NCI-H82 (cell line): ENCODE measurements around the gene ZNF121.
"Not testable (repeated sequence)": the region's sequence is repeated elsewhere in the genome, so short reads cannot be mapped to it uniquely, and the experiment has no call there.

ENCODE experiments used
- DNase-seq: peaks from one replicate; lab custom pipeline; 2025; lab: John Stamatoyannopoulos, UW

ZNF121 gene

DNA sequence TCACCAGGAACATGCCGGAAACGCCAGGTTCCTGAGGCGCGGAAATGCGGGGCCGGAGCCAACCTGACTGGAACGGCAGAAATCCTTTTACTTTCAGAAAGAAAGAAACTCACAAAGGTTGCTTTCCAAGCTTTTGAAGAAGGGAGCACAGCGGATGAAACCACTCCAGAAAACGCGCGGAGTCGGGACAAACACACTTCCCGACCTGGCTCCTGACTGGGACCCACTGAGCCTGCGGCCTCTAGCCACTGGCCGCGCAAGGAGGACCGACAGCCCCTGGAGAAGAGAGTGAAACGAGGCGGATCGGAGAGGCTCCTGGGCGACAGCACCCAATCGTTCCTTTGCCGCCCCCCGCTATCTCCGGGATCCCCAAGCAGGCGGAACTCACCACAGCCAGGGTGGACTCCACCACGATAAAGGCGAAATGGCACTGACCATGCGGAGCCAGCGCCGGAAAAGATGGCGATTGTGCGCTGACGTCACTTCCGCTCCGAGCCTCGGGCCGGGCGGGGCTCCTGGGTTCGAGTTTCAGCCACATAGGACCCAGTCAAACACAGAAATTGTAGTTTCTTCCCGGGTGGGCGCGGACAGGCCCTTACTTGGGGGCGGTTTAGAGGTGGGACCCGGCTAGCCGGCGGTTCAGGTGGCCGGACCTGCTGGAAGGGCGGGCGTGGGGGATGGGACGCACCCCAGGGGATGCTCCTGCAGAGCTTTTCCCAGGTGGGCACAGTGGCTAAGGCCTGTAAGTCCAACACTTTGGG is at the start of gene ZNF121:
Gene ZNF121 (minus strand): TSS at position 432 of the 761 bp plus-strand sequence. CDS start 16,407 bp downstream, outside the sequence.
- DNase-seq, result peak; percentile 86

DNA sequence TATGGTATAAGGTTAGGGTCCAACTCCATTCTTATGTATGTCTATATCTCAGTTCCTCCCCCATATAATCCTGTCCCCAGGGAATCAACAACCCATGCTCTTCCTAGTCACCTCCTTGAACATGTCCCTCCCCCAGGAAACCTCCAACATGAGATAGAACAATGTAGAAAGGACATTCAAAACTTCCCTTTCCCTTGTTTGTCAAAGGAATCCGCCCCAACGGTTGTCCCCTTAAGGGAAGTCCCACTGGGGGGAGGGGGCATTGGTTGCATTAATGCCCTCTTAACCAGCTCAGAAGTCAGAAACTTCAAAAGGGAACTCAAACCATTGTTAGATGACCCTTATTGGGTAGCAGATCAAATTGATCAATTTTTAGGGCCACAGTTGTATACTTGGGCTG is 43.6 kb upstream of the ZNF121 start:
- DNase-seq, result no peak

DNA sequence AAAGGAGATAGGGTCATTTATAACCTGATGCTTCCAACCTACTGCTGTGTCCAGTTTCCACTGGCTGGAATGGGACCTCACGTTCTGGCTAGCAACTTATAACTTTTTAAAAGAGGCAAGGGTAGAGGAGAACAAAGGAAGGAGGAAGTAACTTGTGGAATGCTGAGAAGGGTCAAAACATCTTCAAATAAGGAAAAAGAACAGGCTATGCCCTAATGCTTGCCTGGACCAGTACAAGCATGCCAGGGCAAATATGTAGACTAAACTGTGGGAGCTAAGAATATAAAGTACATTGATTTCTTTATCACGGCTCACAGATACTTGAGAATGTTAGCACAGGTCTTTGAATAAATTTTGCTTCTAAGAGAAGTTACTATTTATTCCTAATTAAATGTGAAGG is 38.2 kb upstream of the ZNF121 start:
- no peak for DNase-seq

DNA sequence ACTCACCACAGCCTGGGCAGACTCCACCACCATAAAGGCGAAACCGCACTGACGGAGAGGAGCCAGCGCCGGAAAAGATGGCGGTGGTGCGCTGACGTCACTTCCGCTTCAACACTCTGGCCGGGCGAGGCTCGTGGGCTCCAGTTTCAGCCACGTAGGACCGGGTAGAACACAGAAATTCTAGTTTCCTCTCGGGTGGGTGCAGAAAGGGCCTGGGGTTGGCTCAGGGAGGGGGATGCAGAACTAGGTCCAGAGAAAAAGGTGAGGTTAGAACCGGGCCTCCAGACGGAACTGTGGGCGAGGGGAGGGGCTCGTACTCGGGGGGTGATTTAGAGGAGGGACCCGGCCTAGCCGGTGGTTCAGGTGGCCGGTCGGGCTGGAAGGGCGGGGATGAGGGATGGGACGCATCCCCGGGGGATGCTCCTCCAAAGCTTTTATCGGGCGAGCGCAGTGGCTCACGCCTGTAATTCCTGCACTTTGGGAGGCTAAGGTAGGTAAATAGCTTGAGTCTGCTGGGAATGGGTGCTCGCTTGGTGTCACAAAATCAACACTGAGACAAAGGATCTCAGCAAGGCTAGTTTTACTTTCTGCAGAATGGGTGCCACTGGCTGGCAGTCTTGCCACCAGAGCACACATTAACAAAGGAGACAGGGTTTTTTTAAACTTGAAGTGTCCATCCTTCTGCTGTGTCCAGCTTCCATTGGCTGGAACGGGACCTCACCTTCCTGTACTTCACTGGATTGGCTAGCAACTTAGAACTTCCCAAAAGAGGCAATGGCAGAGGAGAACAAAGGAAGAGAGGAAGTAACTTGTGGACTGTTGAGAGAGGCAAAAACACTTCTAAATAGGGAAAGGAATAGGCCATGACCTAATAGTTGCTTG is 37.1 kb upstream of the ZNF121 start, which contains the start of gene ZNF561:
Gene ZNF561 (minus strand): TSS at position 77 of the 882 bp plus-strand sequence. CDS start 1,776 bp downstream, outside the sequence.
- peak; percentile 84 for DNase-seq

DNA sequence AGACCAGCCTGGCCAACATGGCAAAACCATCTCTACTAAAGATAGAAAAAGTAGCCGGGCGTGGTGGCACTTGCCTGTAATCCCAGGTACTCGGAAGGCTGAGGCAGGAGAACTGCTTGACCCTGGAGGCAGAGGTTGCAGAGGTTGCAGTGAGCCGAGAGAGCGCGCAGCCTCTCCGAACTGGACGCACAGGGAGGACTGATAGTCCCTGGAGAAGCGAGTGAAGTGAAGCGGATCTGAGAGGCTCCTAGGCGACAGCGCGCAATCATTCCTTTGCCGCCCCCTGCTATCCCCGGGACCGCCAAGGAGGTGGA is 36.5 kb upstream of the ZNF121 start:
- no peak for DNase-seq

DNA sequence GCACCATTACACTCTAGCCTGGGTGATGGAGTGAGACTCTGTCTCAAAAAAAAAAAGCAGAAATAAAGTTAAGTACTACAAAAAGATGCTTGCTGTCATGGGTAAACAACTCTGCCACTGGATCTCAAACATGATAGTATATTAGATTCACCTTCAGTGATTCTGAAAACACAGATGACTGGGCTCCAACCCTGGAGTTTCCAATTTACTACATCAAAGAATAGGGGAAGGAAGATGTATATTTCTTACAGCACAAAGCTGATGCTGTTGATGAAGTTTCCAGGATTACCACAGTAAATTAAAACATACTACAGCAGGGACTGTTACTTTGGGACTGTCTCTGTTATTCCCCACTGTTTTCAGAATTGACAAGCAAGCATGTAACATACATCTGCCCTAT is 31.5 kb upstream of the ZNF121 start:
- no peak for DNase-seq

DNA sequence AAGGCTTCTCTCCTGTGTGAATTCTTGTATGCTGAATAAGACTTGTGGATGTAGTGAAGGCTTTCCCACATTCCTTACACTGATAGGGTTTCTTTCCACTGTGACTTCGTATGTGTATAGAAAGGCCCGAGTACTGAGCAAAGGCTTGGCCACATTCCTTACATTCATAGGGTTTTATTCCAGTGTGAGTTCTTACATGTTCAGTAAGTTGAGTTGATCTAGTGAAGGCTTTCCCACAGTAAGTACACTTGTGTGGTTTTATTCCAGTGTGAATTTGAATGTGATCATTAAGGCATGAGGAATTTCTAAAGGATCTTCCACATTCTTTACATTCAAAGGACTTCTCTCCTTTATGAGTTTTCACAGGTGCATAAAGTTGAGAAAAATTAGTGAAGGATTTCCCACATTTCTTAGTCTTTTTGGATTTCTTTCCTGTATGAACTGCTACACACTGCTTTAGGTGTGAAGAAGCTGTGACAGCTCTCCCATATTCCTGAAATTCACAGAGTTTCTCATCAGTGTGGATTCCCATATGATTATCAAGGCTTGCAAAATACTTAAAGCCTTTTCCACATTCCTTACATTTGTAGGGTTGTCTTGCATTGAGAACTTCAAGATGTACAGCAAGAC is 26.3 kb upstream of the ZNF121 start:
- DNase-seq, result no peak

DNA sequence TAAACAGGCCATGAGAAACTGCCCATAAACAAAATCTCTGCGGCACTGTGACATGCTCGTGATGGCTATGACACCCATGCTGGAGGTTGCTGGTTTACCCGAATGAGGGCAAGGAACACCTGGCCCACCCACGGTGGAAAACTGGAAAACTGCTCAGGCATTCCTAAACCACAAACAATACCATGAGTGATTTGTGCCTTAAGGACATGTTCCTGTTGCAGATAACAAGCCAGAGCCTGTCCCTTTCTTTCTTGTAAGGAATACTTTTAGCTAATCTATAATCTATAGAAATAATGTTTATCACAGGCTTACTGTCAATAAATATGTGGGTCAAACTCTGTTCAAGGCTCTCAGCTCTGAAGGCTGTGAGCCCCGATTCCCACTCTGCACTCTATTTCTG is 24.6 kb upstream of the ZNF121 start:
- no peak for DNase-seq

DNA sequence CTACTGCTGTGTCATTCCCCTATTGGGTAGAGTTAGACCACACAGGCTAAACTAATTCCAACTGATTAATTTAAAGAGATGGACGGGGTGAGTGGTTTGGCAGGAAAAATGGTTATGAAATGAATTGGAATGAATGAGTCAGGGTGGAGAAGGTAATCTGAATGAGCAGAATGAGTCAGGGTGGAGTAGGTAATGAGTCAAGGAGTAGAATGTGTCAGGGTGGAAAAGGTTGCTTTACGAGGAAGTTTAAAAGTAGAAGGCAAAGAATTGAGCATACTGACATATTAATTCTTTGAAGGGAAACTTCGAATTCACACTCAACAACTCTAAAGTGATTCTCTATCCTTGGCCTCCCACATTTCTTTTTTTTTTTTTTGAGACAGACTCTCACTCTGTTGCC is 12.7 kb upstream of the ZNF121 start:
- DNase-seq, result no peak

DNA sequence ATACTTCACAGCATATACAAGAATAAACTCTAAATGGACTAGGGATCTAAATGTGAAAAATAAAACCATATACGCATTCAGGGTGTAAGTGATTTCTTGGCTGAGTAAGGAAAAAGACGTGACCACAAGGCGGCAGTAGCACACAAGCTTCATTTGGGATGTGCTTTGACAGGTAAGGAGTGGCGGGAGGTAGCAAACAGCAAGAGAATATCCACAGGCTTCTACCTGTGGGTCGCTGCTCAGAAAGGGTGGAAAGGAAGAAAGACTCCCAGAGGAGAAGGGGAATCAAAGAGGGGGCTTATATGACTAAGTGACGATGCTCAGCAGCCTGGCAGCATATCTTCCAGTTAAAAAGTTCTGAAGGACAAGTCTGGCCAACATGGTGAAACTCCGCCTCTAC is 2.5 kb upstream of the ZNF121 start:
- peak; percentile 65 for DNase-seq

DNA sequence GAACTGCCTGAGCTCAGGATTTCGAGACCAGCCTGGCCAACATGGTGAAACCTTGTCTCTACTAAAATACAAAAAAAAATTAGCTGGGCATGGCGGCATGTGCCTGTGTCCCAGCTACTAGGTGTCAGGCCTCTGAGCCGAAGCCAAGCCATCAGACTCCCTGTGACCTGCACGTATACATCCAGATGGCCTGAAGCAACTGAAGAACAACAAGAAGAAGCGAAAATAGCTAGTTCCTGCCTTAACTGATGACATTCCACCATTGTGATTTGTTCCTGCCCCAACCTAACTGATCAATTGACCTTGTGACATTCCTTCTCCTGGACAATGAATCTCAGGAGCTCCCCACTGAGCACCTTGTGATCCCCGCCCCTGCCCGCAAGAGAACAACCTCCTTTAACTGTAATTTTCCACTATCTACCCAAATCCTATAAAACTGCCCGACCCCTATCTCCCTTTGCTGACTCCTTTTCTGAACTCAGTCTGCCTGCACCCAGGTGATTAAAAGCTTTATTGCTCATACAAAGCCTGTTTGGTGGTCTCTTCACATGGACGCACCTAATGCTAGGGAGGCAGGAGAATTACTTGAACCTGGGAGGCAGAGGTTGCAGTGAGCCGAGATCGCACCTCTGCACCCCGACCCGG is 2.1 kb downstream of the ZNF121 start:
- not testable (repeated sequence) for DNase-seq

DNA sequence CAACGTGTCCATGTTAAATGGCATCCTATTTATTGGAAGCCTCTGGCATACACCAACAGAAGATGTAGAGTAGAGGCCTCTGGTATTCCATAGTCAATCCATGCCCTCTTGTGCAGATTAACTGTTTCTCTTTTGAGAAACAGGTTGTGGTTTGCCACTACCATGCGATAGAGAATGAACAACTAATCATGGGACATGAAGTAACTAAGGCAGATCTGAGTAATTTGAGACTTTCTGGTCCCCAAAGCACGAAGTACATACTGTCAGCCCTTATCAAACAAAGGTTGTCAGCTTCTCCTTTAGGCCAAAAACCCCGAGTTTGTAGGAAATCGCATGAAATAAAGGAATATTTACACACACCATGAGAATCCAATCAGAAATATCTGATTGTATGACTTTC is 3.6 kb downstream of the ZNF121 start:
- no peak for DNase-seq

DNA sequence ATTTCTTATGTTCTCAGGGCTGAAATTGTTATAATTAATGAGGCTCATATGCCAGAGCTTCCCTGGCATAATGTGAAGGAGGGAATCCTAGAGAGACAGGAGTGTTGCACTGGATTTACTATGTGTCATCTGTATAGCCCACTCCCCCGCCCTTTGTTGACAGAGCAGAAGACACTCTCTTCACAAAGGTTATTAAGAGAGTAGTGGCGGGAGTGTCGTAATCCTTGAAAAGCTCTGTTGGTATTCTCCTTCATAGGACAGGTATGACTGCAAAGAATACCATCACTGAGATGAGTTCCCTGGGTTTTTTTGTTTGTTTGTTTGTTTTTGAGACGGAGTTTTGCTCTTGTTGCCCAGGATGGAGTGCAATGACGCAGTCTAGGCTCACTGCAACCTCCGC is 14.0 kb downstream of the ZNF121 start:
- no peak for DNase-seq

DNA sequence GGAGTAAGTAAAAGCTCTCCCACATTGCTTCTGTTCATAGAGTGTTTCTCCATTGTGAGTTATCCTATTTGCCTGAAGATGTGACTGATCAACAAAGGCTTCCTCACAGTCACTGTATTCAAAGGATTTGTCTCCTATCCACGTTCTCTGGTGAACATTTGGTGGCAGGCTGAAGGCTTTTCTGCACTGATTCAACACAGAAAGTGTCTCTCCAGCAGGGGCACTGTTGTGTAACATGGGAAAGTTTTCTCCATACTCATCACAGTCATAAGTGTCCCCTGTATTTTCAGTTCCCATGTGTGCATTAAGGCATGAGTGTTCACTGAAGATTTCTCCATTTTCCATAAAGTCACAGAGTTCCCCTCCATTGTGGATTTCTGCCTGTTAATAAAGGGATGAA is 17.6 kb downstream of the ZNF121 start:
- no peak for DNase-seq

DNA sequence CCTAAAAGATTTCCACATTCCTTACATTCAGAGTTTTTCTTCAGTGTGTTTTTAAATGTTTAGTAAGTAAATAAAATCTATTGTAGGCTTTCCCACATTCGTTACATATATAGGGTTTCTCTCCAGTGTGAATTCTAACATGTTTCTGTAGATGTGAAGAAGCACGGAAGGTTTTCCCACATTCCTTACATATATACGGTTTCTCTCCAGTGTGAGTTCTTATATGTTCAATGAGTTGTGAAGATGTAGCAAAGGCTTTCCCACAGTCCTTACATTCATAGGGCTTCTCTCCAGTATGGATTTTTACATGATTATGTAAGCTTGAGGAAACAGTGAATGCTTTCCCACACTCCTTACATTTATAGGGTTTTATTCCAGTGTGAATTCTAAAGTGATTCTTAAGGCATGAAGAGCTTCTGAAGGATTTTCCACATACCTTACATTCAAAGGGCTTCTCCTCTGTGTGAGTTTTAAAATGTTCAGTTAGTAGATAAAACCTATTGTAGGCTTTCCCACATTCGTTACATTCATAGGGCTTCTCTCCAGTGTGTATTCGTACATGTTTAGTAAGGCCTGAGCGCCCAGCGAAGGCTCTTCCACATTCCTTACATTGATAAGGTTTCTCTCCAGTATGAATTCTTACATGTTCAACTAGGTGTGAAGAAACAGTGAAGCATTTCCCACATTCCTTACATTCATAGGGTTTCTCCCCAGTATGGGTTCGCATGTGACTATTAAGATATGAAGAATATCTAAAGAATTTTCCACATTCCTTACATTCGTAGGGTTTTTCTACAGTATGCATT is 18.2 kb downstream of the ZNF121 start:
- peak; percentile 28 for DNase-seq

DNA sequence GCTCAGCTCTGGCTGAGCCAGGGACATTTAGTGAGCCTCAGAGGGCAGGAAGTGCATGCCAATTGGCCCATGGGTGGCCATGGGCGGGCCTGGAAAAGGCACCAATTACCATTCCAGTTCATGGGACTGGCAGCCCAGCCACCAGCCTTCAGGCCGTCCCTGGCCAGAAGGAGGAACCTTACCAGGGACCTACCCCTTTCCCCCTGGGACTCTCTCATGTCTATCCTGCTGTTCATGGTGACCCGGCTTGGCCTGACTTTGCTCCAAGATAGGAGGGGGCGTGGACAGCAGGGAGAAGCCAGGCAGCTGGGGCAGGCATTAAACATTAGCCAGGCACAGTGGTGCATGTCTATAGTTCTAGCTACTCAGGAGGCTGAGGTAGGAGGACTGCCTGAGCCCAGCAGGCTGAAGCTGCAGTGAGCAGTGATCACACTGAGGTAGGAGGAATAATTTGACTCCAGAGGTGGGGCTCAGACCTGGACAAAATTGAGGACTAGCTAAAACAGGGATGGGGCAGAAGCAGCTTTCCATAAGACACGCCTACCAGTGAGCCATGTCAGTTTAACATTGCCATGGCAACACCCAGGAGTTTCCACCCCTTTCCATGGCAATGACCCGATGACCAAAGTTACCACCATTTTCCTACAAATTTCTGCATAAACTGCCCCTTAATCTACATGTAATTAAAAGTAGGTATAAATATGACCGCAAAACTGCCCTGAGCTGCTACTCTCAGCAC is 31.6 kb downstream of the ZNF121 start:
- DNase-seq, result no peak

DNA sequence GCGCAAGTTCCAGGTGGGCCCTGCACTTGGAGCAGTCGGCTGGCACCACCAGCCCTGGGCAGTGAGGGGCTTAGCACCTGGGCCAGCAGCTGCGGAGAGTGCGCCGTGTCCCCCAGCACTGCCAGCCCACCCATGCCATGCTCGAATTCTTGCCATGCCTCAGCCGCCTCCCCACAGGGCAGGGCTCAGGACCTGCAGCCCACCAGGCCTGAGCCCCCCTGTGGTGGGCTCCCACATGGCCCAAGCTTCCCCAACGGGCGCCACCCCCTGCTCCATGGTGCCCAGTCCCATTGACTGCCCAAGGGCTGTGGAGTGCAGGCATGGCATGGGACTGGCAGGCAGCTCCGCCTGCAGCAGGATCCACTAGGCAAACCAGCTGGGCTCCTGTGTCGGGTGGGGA is 36.4 kb downstream of the ZNF121 start:
- DNase-seq, result no peak

DNA sequence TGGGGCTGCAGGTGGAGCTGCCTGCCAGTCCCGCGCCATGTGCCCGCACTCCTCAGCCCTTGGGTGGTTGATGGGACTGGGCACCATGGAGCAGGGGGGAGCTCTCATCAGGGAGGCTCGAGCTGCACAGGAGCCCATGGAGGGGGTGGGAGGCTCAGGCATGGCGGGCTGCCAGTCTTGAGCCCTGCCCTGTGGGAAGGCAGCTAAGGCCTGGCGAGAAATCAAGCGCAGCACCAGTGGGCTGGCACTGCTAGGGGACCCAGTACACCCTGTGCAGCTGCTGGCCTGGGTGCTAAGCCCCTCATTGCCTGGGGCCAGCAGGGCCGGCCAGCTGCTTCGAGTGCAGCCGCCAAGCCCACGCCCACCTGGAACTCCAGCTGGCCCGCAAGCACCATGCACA is 43.0 kb downstream of the ZNF121 start:
- peak; percentile 32 for DNase-seq

DNA sequence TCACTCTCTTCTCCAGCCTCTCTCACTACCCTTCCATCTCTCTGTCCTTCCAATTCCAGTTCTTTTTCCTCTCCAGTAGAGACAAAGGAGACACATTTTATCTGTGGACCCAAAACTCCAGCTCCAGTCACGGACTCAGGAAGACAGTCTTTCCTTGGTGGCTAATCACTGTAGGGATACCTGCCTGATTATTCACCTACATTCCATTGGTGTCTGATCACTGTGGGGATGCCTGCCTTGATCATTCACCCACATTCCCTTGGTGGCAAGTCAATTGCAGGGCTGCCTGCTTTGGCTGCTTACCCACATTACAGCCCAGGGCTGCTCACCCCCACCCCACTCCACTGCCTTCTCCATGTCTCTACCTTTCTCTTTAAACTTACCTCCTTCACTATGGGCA is 44.4 kb downstream of the ZNF121 start:
- DNase-seq, result not testable (repeated sequence)

DNA sequence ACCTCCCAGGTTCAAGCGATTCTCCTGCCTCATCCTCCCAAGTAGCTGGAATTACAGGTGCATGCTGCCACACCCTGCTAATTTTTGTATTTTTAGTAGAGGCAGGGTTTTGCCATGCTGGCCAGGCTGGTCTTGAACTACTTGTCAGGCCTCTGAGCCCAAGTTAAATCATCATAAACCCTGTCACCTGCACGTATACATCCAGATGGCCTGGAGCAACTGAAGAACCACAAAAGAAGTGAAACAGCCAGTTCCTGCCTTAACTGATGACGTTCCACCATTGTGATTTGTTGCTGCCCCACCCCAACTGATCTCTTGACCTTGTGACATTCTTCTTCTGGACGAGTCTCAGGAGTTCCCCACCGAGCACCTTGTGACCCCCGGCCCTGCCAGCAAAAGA is 45.1 kb downstream of the ZNF121 start:
- not testable (repeated sequence) for DNase-seq
